Keratinocyte (primary cell): ENCODE data around the gene LAD1. TPM values are rescaled to one million over a fixed set of nuclear protein-coding genes. Genes with fewer than 3 reads are reported as not detected.
A peak's percentile ranks its signal among the peaks of the same experiment; 100 is the strongest.

Experiments used
- DNase-seq: peaks from one replicate; pipeline ENCODE4 v3.0.0-alpha.2; 2011; ENCODE audit warnings: low read depth, missing footprints, low spot score
- FAIRE-seq: peaks from 2 replicates; lab custom pipeline; 2011; peaks lifted over from hg19 to GRCh38; lab: Jason Lieb, UNC
- H2AFZ ChIP-seq: 2 replicates; pipeline ENCODE4 v1.6.0; 2012; ENCODE audit warnings: low read length, control low read depth, inconsistent platforms; ENCODE audit not compliant: control insufficient read depth
- H3K27ac ChIP-seq: 2 replicates; pipeline ENCODE4 v1.5.1; 2011; ENCODE audit warnings: low read length; ENCODE audit not compliant: control insufficient read depth, insufficient read depth
- H3K27me3 ChIP-seq: 3 replicates; pipeline ENCODE4 v1.6.0; 2011; ENCODE audit warnings: low read length; ENCODE audit not compliant: control insufficient read depth, insufficient read depth; ENCODE audit errors: extremely low read depth
- H3K36me3 ChIP-seq, 2 experiments: 2 replicates in 1 of 2; 3 replicates in 1 of 2; pipeline ENCODE4 v1.5.1; 2011; ENCODE audit warnings: low read length in 2 of 2, mild to moderate bottlenecking in 1 of 2; ENCODE audit not compliant: control insufficient read depth in 2 of 2, insufficient read depth in 2 of 2; ENCODE audit errors: extremely low read depth in 1 of 2
- H3K4me1 ChIP-seq: 3 replicates; pipeline ENCODE4 v1.5.1; 2011; ENCODE audit warnings: low read length; ENCODE audit not compliant: control insufficient read depth, insufficient read depth; ENCODE audit errors: extremely low read depth
- H3K4me2 ChIP-seq: 3 replicates; pipeline ENCODE4 v1.6.0; 2011; ENCODE audit warnings: low read depth, low read length; ENCODE audit not compliant: control insufficient read depth, insufficient read depth; ENCODE audit errors: extremely low read depth
- H3K4me3 ChIP-seq, 3 experiments: fragments of 200-600 bp in 1 of 3; sonication (generic) in 1 of 3; 2 replicates in 2 of 3; 3 replicates in 1 of 3; pipeline ENCODE4 v1.5.1; 2011 to 2016; ENCODE audit warnings: low read length in 3 of 3, mild to moderate bottlenecking in 3 of 3, control low read depth in 2 of 3, inconsistent platforms in 1 of 3, low read depth in 1 of 3, mixed read lengths in 1 of 3, mixed run types in 1 of 3, moderate library complexity in 1 of 3; ENCODE audit not compliant: control insufficient read depth in 2 of 3, insufficient read depth in 2 of 3; ENCODE audit errors: extremely low read depth in 1 of 3
- H3K79me2 ChIP-seq: 2 replicates; pipeline ENCODE4 v1.6.0; 2012; ENCODE audit warnings: low read length; ENCODE audit not compliant: control insufficient read depth, insufficient read depth
- H3K9ac ChIP-seq: 3 replicates; pipeline ENCODE4 v1.6.0; 2011; ENCODE audit warnings: low read length; ENCODE audit not compliant: control insufficient read depth, insufficient read depth; ENCODE audit errors: extremely low read depth
- H3K9me1 ChIP-seq: 3 replicates; pipeline ENCODE4 v1.6.0; 2011; ENCODE audit warnings: low read length; ENCODE audit not compliant: control insufficient read depth, insufficient read depth; ENCODE audit errors: extremely low read depth
- H3K9me3 ChIP-seq: 2 replicates; pipeline ENCODE4 v1.5.1; 2012; ENCODE audit warnings: low read depth, low read length; ENCODE audit not compliant: control insufficient read depth
- H4K20me1 ChIP-seq: 3 replicates; pipeline ENCODE4 v1.6.0; 2011; ENCODE audit warnings: low read length; ENCODE audit not compliant: control insufficient read depth, insufficient read depth; ENCODE audit errors: extremely low read depth
- EZH2 ChIP-seq: IDR thresholded peaks from one replicate; pipeline ENCODE4 v1.6.1; 2012; ENCODE audit warnings: inconsistent platforms, mild to moderate bottlenecking, low read length, moderate library complexity
- dilution Hi-C: fragments of 300-500 bp; cut with MboI; formaldehyde crosslinking; loops from one replicate; pipeline ENCODE4 v1.7.0; 2020; ENCODE audit warnings: low sequenced_read_pairs; ENCODE audit not compliant: extremely low pct_ligation_motif_present
- polyA plus RNA-seq, 5 experiments: library from polyadenylated mRNA; depleted of rRNA in 3 of 5; stranded (reverse) in 3 of 5; stranded (forward) in 1 of 5; unstranded in 1 of 5; fragments of >200 nt; gene quantifications; 1 replicate in 1 of 5; 2 replicates in 3 of 5; 3 replicates in 1 of 5; pipeline versions ENCODE4 v1.2.1 to v1.2.3, GENCODE V29; 2011 to 2012; ENCODE audit warnings: missing spikeins in 2 of 5, low read depth in 1 of 5, low replicate concordance in 1 of 5
- TF ChIP-seq, protein P1 (sequence below), 3 experiments: IDR thresholded peaks in 1 of 3; conservative IDR thresholded peaks in 1 of 3; optimal IDR thresholded peaks in 1 of 3; 2 replicates in 2 of 3; 3 replicates in 1 of 3; pipeline versions ENCODE3 to v1.5.1; 2011; ENCODE audit warnings: low read length in 3 of 3, mild to moderate bottlenecking in 3 of 3, moderate library complexity in 2 of 3, control low read depth in 1 of 3, inconsistent platforms in 1 of 3; ENCODE audit not compliant: insufficient read depth in 2 of 3; ENCODE audit errors: extremely low read depth in 1 of 3

Gene LAD1
- polyA plus RNA-seq, 1 donor (not counting 4 experiments of a cell fraction or from before 2014, with no cell fraction given), result 82.9 TPM

DNA sequence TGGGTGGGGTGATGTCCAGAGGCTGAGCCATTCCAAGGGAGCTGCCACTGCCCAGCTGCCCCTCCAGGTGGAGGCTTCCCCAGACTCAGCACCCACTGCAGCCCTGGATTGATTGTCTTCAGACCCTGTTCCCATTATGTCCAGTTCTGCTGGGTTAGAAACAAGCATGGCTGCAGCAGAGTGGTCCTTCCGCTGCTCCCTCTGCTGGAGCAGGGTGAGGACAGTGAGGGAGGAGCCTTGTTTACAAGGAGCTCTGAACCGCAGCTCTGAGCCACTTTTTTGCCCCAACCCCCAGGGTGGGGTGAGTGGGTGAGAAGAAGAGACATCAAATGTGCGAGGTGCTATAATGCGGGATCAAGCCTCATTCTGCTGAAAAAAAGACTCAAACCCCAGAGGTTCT, 24.0 kb downstream of the LAD1 start:
- no peaks in the 10 kb centered on the region for H3K9me1 ChIP-seq
- H2AFZ ChIP-seq, result no peak overlapping the region
- H3K4me1 ChIP-seq, result no peaks in the 10 kb centered on the region
- peaks cover 2% of the 10 kb centered on the region for H4K20me1 ChIP-seq
- H3K27me3 ChIP-seq, result peaks cover 50% of the 10 kb centered on the region
- FAIRE-seq (no peak), DNase-seq (no peak)
- no peaks in the 10 kb centered on the region for H3K79me2 ChIP-seq
- H3K36me3 ChIP-seq, result no peaks in the 10 kb centered on the region
- H3K4me3 ChIP-seq, result no peak overlapping the region
- dilution Hi-C loops, result no loop called here
- no peak overlapping the region for H3K9ac ChIP-seq
- no peak overlapping the region for H3K27ac ChIP-seq
- H3K4me2 ChIP-seq, result no peak overlapping the region
- no peaks in the 10 kb centered on the region for H3K9me3 ChIP-seq
- TF ChIP-seq, protein P1, sequence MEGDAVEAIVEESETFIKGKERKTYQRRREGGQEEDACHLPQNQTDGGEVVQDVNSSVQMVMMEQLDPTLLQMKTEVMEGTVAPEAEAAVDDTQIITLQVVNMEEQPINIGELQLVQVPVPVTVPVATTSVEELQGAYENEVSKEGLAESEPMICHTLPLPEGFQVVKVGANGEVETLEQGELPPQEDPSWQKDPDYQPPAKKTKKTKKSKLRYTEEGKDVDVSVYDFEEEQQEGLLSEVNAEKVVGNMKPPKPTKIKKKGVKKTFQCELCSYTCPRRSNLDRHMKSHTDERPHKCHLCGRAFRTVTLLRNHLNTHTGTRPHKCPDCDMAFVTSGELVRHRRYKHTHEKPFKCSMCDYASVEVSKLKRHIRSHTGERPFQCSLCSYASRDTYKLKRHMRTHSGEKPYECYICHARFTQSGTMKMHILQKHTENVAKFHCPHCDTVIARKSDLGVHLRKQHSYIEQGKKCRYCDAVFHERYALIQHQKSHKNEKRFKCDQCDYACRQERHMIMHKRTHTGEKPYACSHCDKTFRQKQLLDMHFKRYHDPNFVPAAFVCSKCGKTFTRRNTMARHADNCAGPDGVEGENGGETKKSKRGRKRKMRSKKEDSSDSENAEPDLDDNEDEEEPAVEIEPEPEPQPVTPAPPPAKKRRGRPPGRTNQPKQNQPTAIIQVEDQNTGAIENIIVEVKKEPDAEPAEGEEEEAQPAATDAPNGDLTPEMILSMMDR (optimal IDR thresholded peaks at IDR 0.05 in 1 of 3, IDR thresholded peaks at IDR 0.05 in 1 of 3, conservative IDR thresholded peaks at IDR 0.05 in 1 of 3; ENCODE audit: extremely low read depth in 1 of 3, insufficient read depth in 2 of 3, low read length in 3 of 3), result peak; percentile 28 to 36 (median 33)
- TF ChIP-seq EZH2, result no peak

GRCh38 chr1:201374364-201374763, 24.8 kb downstream of the LAD1 start:
- dilution Hi-C loops, result no loop called here
- H3K36me3 ChIP-seq, result no peaks in the 10 kb centered on the region
- H3K9me1 ChIP-seq, result no peaks in the 10 kb centered on the region
- no peaks in the 10 kb centered on the region for H3K9me3 ChIP-seq
- H3K79me2 ChIP-seq, result no peaks in the 10 kb centered on the region
- peaks cover 2% of the 10 kb centered on the region for H4K20me1 ChIP-seq
- TF ChIP-seq, protein P1 (optimal IDR thresholded peaks at IDR 0.05 in 1 of 3, IDR thresholded peaks at IDR 0.05 in 1 of 3, conservative IDR thresholded peaks at IDR 0.05 in 1 of 3; ENCODE audit: extremely low read depth in 1 of 3, insufficient read depth in 2 of 3, low read length in 3 of 3), result no peak
- no peak for TF ChIP-seq EZH2
- H3K4me1 ChIP-seq, result no peaks in the 10 kb centered on the region
- H3K27ac ChIP-seq, result no peak overlapping the region
- no peak overlapping the region for H3K9ac ChIP-seq
- no peak overlapping the region for H2AFZ ChIP-seq
- no peak overlapping the region for H3K4me3 ChIP-seq
- no peak overlapping the region for H3K4me2 ChIP-seq
- FAIRE-seq (no peak), DNase-seq (no peak)
- peaks cover 50% of the 10 kb centered on the region for H3K27me3 ChIP-seq
